GM12875 (cell line): ENCODE results near the gene LGALS7.

ENCODE experiments used
- H3K4me3 ChIP-seq: one replicate; pipeline ENCODE4 v1.5.1; 2011; ENCODE audit warnings: low read depth, low read length, control low read depth
- CTCF ChIP-seq: IDR thresholded peaks from 2 replicates; pipeline ENCODE4 v1.5.1; 2011; ENCODE audit warnings: low read depth, mild to moderate bottlenecking, control low read depth, inconsistent platforms, low read length, moderate library complexity, borderline replicate concordance; ENCODE audit not compliant: insufficient read depth

Gene LGALS7

GRCh38 chr19:38728752-38729541, 44.4 kb downstream of the LGALS7 start:
- no peak overlapping the region for H3K4me3 ChIP-seq
- TF ChIP-seq CTCF, result no peak

GRCh38 chr19:38727868-38728660, 45.3 kb downstream of the LGALS7 start:
- no peak overlapping the region for H3K4me3 ChIP-seq
- no peak for TF ChIP-seq CTCF

GRCh38 chr19:38727306-38727867, 45.9 kb downstream of the LGALS7 start:
- no peak for TF ChIP-seq CTCF
- no peak overlapping the region for H3K4me3 ChIP-seq

GRCh38 chr19:38726761-38727301, 46.5 kb downstream of the LGALS7 start:
- TF ChIP-seq CTCF, result no peak
- no peak overlapping the region for H3K4me3 ChIP-seq

DNA sequence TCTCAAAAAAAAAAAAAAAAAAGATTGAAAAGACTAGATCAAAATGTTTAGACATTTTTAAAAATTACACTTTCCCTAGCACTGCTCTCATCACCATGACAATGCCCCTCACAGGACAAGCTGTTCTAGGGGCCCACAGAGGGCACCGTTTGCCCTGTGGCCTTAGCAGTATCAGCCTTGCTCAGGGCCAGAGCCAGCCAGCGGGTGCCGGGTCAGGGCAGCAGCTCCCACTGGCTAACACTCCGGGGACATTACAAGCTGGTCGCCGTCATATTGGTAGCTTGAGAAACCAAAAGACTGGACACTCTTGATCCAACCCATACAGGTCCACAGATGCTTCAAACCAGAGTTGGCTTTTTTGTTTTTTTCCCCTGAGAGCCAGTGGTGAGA, 47.0 kb downstream of the LGALS7 start:
- no peak for TF ChIP-seq CTCF

GRCh38 chr19:38725469-38726283, 47.6 kb downstream of the LGALS7 start:
- no peak for TF ChIP-seq CTCF
- H3K4me3 ChIP-seq, result no peak overlapping the region

More for the DNA sequence above, 47.0 kb downstream of the LGALS7 start:
- H3K4me3 ChIP-seq, result no peak overlapping the region
